Measurements from ENCODE around the gene FKBP11.

The FKBP11 gene

GRCh38 chr12:48899651-48900050 lies 25.6 kb downstream of the FKBP11 start:
- Histone ChIP-seq H2BK120ac (ENCODE audit: low read depth, low read length) (no peak overlapping the region), H3K79me2 (ENCODE audit: control insufficient read depth, insufficient read depth, low read length) (no peaks in the 10 kb centered on the region), H3K27me3 (ENCODE audit: insufficient read depth, low read length, poor library complexity) (no peaks in the 10 kb centered on the region), H2AK5ac (ENCODE audit: low read length) (no peak overlapping the region), H3K4ac (ENCODE audit: low read depth, low read length) (no peak overlapping the region), H3K4me1 (ENCODE audit: control insufficient read depth, low read depth, low read length) (no peaks in the 10 kb centered on the region), H3K27ac (ENCODE audit: low read depth, low read length) (no peak overlapping the region), H3K4me3 (ENCODE audit: low read length) (no peak overlapping the region), H3K36me3 (ENCODE audit: control insufficient read depth, insufficient read depth, low read length) (no peaks in the 10 kb centered on the region), H3K9ac (ENCODE audit: low read length) (no peak overlapping the region), H4K8ac (ENCODE audit: low read depth, low read length) (no peak overlapping the region), H4K5ac (ENCODE audit: low read length) (no peak overlapping the region), H2BK5ac (ENCODE audit: low read length) (no peak overlapping the region), H3K23ac (ENCODE audit: low read length) (no peak overlapping the region), H3K4me2 (ENCODE audit: low read length) (no peak overlapping the region), H3K56ac (ENCODE audit: low read length) (no peak overlapping the region), H3K79me1 (ENCODE audit: low read length) (no peaks in the 10 kb centered on the region), H2BK15ac (replicated peaks; ENCODE audit: low read depth) (no peak overlapping the region), H3K18ac (ENCODE audit: low read length) (no peak overlapping the region)
- DNase-seq = no peak
- no CpG with 5 or more reads among the region's 2 CpGs for WGBS (ENCODE audit: extremely low coverage, insufficient coverage, low lambda C conversion rate)

GRCh38 chr12:48894271-48894670 lies 31.0 kb downstream of the FKBP11 start:
- no peaks in the 10 kb centered on the region for H3K79me2 ChIP-seq (ENCODE audit: control insufficient read depth, insufficient read depth, low read length)
- no peaks in the 10 kb centered on the region for H3K36me3 ChIP-seq (ENCODE audit: control insufficient read depth, insufficient read depth, low read length)
- H3K9ac ChIP-seq (ENCODE audit: low read length) = no peak overlapping the region
- no peak overlapping the region for H3K27ac ChIP-seq (ENCODE audit: low read depth, low read length)
- no peak overlapping the region for H4K5ac ChIP-seq (ENCODE audit: low read length)
- H3K23ac ChIP-seq (ENCODE audit: low read length) = no peak overlapping the region
- H3K27me3 ChIP-seq (ENCODE audit: insufficient read depth, low read length, poor library complexity) = no peaks in the 10 kb centered on the region
- no peak for DNase-seq
- no peak overlapping the region for H3K18ac ChIP-seq (ENCODE audit: low read length)
- H4K8ac ChIP-seq (ENCODE audit: low read depth, low read length) = no peak overlapping the region
- H2BK120ac ChIP-seq (ENCODE audit: low read depth, low read length) = no peak overlapping the region
- H3K4me3 ChIP-seq (ENCODE audit: low read length) = no peak overlapping the region
- H3K4me2 ChIP-seq (ENCODE audit: low read length) = no peak overlapping the region
- H2AK5ac ChIP-seq (ENCODE audit: low read length) = no peak overlapping the region
- no peak overlapping the region for H3K56ac ChIP-seq (ENCODE audit: low read length)
- no CpG with 5 or more reads among the region's 1 CpG for WGBS (ENCODE audit: extremely low coverage, insufficient coverage, low lambda C conversion rate)
- H3K4me1 ChIP-seq (ENCODE audit: control insufficient read depth, low read depth, low read length) = no peaks in the 10 kb centered on the region
- no peak overlapping the region for H2BK5ac ChIP-seq (ENCODE audit: low read length)
- H3K4ac ChIP-seq (ENCODE audit: low read depth, low read length) = no peak overlapping the region
- H2BK15ac ChIP-seq (replicated peaks; ENCODE audit: low read depth) = no peak overlapping the region
- no peaks in the 10 kb centered on the region for H3K79me1 ChIP-seq (ENCODE audit: low read length)

GRCh38 chr12:48890657-48891418 lies 34.5 kb downstream of the FKBP11 start:
- Histone ChIP-seq H2BK15ac (replicated peaks; ENCODE audit: low read depth) (no peak overlapping the region), H3K9ac (ENCODE audit: low read length) (peak overlapping the region; percentile 48), H3K23ac (ENCODE audit: low read length) (no peak overlapping the region), H3K79me2 (ENCODE audit: control insufficient read depth, insufficient read depth, low read length) (no peaks in the 10 kb centered on the region), H4K8ac (ENCODE audit: low read depth, low read length) (no peak overlapping the region), H3K36me3 (ENCODE audit: control insufficient read depth, insufficient read depth, low read length) (no peaks in the 10 kb centered on the region), H3K27me3 (ENCODE audit: insufficient read depth, low read length, poor library complexity) (no peaks in the 10 kb centered on the region), H3K79me1 (ENCODE audit: low read length) (no peaks in the 10 kb centered on the region), H3K4me2 (ENCODE audit: low read length) (peak overlapping the region; percentile 73), H3K56ac (ENCODE audit: low read length) (peak overlapping the region; percentile 70), H2BK5ac (ENCODE audit: low read length) (no peak overlapping the region), H3K4ac (ENCODE audit: low read depth, low read length) (no peak overlapping the region), H2AK5ac (ENCODE audit: low read length) (no peak overlapping the region), H3K27ac (ENCODE audit: low read depth, low read length) (no peak overlapping the region), H4K5ac (ENCODE audit: low read length) (no peak overlapping the region), H2BK120ac (ENCODE audit: low read depth, low read length) (no peak overlapping the region), H3K4me1 (ENCODE audit: control insufficient read depth, low read depth, low read length) (no peaks in the 10 kb centered on the region), H3K4me3 (ENCODE audit: low read length) (peak overlapping the region; percentile 40), H3K18ac (ENCODE audit: low read length) (no peak overlapping the region)
- no CpG with 5 or more reads among the region's 37 CpGs for WGBS (ENCODE audit: extremely low coverage, insufficient coverage, low lambda C conversion rate)
- DNase-seq = peak; percentile 90

GRCh38 chr12:48889679-48890078 lies 35.6 kb downstream of the FKBP11 start:
- Histone ChIP-seq H3K56ac (ENCODE audit: low read length) (no peak overlapping the region), H3K27me3 (ENCODE audit: insufficient read depth, low read length, poor library complexity) (no peaks in the 10 kb centered on the region), H3K79me2 (ENCODE audit: control insufficient read depth, insufficient read depth, low read length) (no peaks in the 10 kb centered on the region), H2AK5ac (ENCODE audit: low read length) (no peak overlapping the region), H3K18ac (ENCODE audit: low read length) (no peak overlapping the region), H3K4me1 (ENCODE audit: control insufficient read depth, low read depth, low read length) (no peaks in the 10 kb centered on the region), H3K27ac (ENCODE audit: low read depth, low read length) (no peak overlapping the region), H2BK120ac (ENCODE audit: low read depth, low read length) (no peak overlapping the region), H3K9ac (ENCODE audit: low read length) (no peak overlapping the region), H2BK5ac (ENCODE audit: low read length) (no peak overlapping the region), H2BK15ac (replicated peaks; ENCODE audit: low read depth) (no peak overlapping the region), H3K79me1 (ENCODE audit: low read length) (no peaks in the 10 kb centered on the region), H3K36me3 (ENCODE audit: control insufficient read depth, insufficient read depth, low read length) (no peaks in the 10 kb centered on the region), H3K4me2 (ENCODE audit: low read length) (no peak overlapping the region), H3K23ac (ENCODE audit: low read length) (no peak overlapping the region), H3K4ac (ENCODE audit: low read depth, low read length) (no peak overlapping the region), H4K5ac (ENCODE audit: low read length) (no peak overlapping the region), H4K8ac (ENCODE audit: low read depth, low read length) (no peak overlapping the region), H3K4me3 (ENCODE audit: low read length) (no peak overlapping the region)
- DNase-seq = no peak
- no CpG with 5 or more reads among the region's 3 CpGs for WGBS (ENCODE audit: extremely low coverage, insufficient coverage, low lambda C conversion rate)

- H3K4me1 ChIP-seq (ENCODE audit: control insufficient read depth, low read depth, low read length) = peaks cover 21% of the 10 kb centered on the region
- no peak overlapping the region for H2BK15ac ChIP-seq (replicated peaks; ENCODE audit: low read depth)
- H2BK120ac ChIP-seq (ENCODE audit: low read depth, low read length) = no peak overlapping the region
- H3K18ac ChIP-seq (ENCODE audit: low read length) = no peak overlapping the region
- H3K79me1 ChIP-seq (ENCODE audit: low read length) = no peaks in the 10 kb centered on the region
- peak overlapping the region; percentile 27 for H3K27ac ChIP-seq (ENCODE audit: low read depth, low read length)
- peak overlapping the region; percentile 85 for H3K56ac ChIP-seq (ENCODE audit: low read length)
- no peak overlapping the region for H4K8ac ChIP-seq (ENCODE audit: low read depth, low read length)
- no CpG with 5 or more reads among the region's 13 CpGs for WGBS (ENCODE audit: extremely low coverage, insufficient coverage, low lambda C conversion rate)
- DNase-seq = peak; percentile 95
- H2BK5ac ChIP-seq (ENCODE audit: low read length) = peak overlapping the region; percentile 95
- no peaks in the 10 kb centered on the region for H3K36me3 ChIP-seq (ENCODE audit: control insufficient read depth, insufficient read depth, low read length)
- peak overlapping the region; percentile 62 for H3K9ac ChIP-seq (ENCODE audit: low read length)
- no peak overlapping the region for H3K4ac ChIP-seq (ENCODE audit: low read depth, low read length)
- H2AK5ac ChIP-seq (ENCODE audit: low read length) = peak overlapping the region; percentile 91
- no peaks in the 10 kb centered on the region for H3K27me3 ChIP-seq (ENCODE audit: insufficient read depth, low read length, poor library complexity)
- peak overlapping the region; percentile 34 for H3K4me2 ChIP-seq (ENCODE audit: low read length)
- H4K5ac ChIP-seq (ENCODE audit: low read length) = no peak overlapping the region
- H3K4me3 ChIP-seq (ENCODE audit: low read length) = no peak overlapping the region
- no peaks in the 10 kb centered on the region for H3K79me2 ChIP-seq (ENCODE audit: control insufficient read depth, insufficient read depth, low read length)
- H3K23ac ChIP-seq (ENCODE audit: low read length) = peak overlapping the region; percentile 89
Observed at GRCh38 chr12:48883305-48884161, 41.8 kb downstream of the FKBP11 start.

Measured in mesendoderm (in vitro differentiated cells).